ENCODE measurements around the gene ATP10A. TPM values are rescaled to one million over a fixed set of nuclear protein-coding genes. Genes with fewer than 3 reads are reported as not detected.

ATP10A gene
- total RNA-seq, 6 experiments from 2014 or later = 31.0 to 39.5 (median 33.9) TPM

DNA sequence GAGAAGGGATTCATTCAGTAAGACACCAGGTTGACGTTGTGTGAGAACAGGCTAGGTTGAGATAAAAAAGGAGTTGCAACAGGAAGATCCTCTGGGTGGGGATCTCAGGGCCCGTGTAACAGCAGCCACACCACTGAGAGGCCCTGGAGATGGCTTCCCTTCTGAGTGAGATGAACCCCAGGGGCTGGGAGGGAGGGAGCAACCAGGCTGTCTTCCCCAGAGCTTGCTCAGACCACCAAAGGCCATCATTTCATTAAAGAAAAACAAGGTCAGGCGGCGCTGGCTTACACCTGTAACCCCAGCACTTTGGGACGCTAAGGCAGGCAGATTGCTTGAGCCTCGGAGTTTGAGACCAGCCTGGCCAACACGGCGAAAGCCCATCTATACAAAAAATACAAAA lies 187.7 kb downstream of the ATP10A start:
- peaks cover 22% of the 10 kb centered on the region for H3K4me1 Mint-ChIP-seq (ENCODE audit: low read depth)
- peaks cover 20% of the 10 kb centered on the region for H3K36me3 Mint-ChIP-seq (ENCODE audit: low read depth)
- TF ChIP-seq, protein P1, sequence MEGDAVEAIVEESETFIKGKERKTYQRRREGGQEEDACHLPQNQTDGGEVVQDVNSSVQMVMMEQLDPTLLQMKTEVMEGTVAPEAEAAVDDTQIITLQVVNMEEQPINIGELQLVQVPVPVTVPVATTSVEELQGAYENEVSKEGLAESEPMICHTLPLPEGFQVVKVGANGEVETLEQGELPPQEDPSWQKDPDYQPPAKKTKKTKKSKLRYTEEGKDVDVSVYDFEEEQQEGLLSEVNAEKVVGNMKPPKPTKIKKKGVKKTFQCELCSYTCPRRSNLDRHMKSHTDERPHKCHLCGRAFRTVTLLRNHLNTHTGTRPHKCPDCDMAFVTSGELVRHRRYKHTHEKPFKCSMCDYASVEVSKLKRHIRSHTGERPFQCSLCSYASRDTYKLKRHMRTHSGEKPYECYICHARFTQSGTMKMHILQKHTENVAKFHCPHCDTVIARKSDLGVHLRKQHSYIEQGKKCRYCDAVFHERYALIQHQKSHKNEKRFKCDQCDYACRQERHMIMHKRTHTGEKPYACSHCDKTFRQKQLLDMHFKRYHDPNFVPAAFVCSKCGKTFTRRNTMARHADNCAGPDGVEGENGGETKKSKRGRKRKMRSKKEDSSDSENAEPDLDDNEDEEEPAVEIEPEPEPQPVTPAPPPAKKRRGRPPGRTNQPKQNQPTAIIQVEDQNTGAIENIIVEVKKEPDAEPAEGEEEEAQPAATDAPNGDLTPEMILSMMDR (IDR thresholded peaks at IDR 0.05) = no peak
- H3K27me3 Mint-ChIP-seq (ENCODE audit: insufficient read depth) = peaks cover 8% of the 10 kb centered on the region
- H3K9me3 Mint-ChIP-seq = no peaks in the 10 kb centered on the region
- H3K27ac Mint-ChIP-seq = no peak overlapping the region
- H3K4me3 Mint-ChIP-seq = no peak overlapping the region
- DNase-seq = no peak

DNA sequence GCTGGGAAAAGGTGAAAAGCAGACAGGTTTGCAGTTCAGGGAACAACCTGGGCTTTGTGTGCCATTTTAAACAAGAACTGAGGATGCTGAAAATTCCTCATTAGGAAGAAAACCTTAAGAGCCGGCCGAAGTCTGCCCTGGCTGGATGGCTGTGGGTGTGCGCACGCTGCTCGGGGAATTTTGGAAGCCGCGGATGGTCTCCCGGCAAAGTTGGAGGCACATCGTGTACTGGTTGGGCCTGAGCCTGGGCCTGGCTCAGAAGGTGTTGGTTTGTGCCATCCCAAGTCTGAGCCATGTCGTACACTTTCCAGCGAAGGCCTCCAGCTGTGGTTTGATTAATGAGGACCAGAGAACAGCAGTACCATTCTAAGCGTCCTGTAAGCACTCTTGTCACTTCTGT lies 188.2 kb downstream of the ATP10A start:
- H3K4me3 Mint-ChIP-seq = no peak overlapping the region
- no peaks in the 10 kb centered on the region for H3K9me3 Mint-ChIP-seq
- H3K36me3 Mint-ChIP-seq (ENCODE audit: low read depth) = peaks cover 15% of the 10 kb centered on the region
- TF ChIP-seq, protein P1 (IDR thresholded peaks at IDR 0.05) = no peak
- DNase-seq = no peak
- peaks cover 8% of the 10 kb centered on the region for H3K27me3 Mint-ChIP-seq (ENCODE audit: insufficient read depth)
- no peak overlapping the region for H3K27ac Mint-ChIP-seq
- H3K4me1 Mint-ChIP-seq (ENCODE audit: low read depth) = peaks cover 27% of the 10 kb centered on the region

DNA sequence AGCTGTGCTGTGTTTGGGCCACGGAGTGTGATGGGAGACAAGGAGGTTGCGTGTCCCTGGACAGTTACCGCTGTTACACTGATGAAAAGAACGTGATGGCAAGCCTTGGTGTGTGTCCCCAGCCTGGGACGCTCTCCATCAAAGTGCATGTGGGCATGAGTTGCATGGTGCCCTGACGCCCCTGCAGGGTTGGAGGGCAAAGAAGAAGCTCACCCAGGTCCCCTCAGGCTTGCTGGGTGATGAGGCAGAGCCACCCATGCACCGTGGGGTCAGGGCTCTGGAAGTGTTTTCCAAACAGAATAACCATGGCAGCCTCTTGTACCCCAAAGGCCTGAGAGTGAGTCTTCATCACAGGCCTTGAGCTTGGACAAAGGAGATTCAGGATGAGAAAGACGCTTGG lies 189.2 kb downstream of the ATP10A start:
- Mint-ChIP-seq H3K9me3 (no peaks in the 10 kb centered on the region), H3K4me1 (ENCODE audit: low read depth) (peaks cover 31% of the 10 kb centered on the region), H3K27me3 (ENCODE audit: insufficient read depth) (peaks cover 8% of the 10 kb centered on the region), H3K4me3 (no peak overlapping the region), H3K36me3 (ENCODE audit: low read depth) (peaks cover 11% of the 10 kb centered on the region), H3K27ac (no peak overlapping the region)
- TF ChIP-seq, protein P1 (IDR thresholded peaks at IDR 0.05) = no peak
- no peak for DNase-seq

DNA sequence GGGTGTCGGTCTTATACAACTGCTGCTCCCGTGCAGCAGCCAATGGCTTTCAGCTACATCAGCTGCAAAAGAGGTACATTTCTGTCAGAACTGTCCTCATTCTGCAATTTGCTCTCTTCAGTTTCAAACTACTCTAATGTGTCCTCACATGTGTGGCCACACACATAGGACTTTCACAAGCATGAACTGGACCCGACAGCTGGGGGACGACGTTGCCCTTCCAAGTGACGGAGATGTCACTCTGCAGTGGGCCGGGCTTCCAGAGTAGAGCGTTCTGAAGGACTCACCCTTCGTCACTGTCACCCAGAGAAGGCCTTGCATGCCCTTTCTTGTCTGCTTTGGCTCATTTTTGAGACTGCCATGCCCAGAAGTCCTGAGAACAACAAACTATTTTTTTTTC lies 189.8 kb downstream of the ATP10A start:
- Mint-ChIP-seq H3K36me3 (ENCODE audit: low read depth) (peaks cover 8% of the 10 kb centered on the region; the same call in 1 of the 2 replicates), H3K9me3 (no peaks in the 10 kb centered on the region), H3K4me1 (ENCODE audit: low read depth) (peaks cover 31% of the 10 kb centered on the region), H3K4me3 (no peak overlapping the region), H3K27ac (no peak overlapping the region), H3K27me3 (ENCODE audit: insufficient read depth) (peaks cover 8% of the 10 kb centered on the region)
- no peak for DNase-seq
- TF ChIP-seq, protein P1 (IDR thresholded peaks at IDR 0.05) = no peak

DNA sequence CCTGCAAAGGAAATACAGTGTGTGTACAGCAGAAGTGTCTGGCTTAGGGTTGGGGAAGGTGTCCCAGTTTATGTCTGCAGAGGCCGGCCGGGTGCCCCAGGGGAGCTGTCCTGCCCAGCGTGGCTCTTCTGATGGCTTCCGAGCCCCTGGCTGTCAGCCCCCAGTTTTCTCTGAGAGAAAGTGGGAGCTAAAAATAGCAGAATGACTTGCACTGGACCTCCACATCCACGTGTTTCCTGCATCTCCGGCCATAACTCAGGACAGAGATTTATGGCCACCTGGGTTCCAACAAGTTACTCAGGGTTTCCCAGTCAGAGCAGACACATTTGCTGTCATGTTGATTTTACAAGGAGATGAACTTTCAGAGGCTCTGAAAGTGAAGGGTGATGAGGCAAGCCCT lies 192.0 kb downstream of the ATP10A start:
- Mint-ChIP-seq H3K36me3 (ENCODE audit: low read depth) (peaks cover 8% of the 10 kb centered on the region; the same call in 1 of the 2 replicates), H3K27ac (peak overlapping the region; percentile 47), H3K27me3 (ENCODE audit: insufficient read depth) (peaks cover 14% of the 10 kb centered on the region), H3K9me3 (no peaks in the 10 kb centered on the region), H3K4me3 (peak overlapping the region; percentile 75; the same call in 1 of the 2 replicates), H3K4me1 (ENCODE audit: low read depth) (peaks cover 31% of the 10 kb centered on the region)
- peak; percentile 37 for DNase-seq
- TF ChIP-seq, protein P1 (IDR thresholded peaks at IDR 0.05) = no peak

DNA sequence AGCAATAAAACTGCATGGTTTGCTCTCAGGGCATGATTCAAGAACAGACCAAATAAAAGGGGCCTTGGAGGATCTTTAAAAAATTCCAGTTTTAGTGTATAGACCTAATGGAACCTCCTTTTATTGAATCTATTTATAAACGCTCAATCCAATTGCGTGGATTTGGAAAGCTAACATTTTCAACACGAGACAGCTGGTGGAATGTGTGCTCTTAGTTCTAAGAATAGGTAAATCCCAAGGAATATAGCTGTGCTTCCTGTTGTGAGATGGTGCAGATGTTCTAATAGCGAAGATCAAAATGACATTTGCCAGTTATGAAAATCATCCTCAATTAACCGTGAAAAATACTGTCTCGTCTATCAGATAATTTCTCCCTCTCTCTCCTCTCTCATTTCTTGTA lies 192.5 kb downstream of the ATP10A start:
- Mint-ChIP-seq H3K9me3 (no peaks in the 10 kb centered on the region), H3K36me3 (ENCODE audit: low read depth) (peaks cover 8% of the 10 kb centered on the region; the same call in 1 of the 2 replicates), H3K4me1 (ENCODE audit: low read depth) (peaks cover 31% of the 10 kb centered on the region), H3K27ac (peak overlapping the region; percentile 47; the same call in 1 of the 2 replicates), H3K27me3 (ENCODE audit: insufficient read depth) (peaks cover 14% of the 10 kb centered on the region), H3K4me3 (peak overlapping the region; percentile 75)
- TF ChIP-seq, protein P1 (IDR thresholded peaks at IDR 0.05) = no peak
- no peak for DNase-seq
